ENCODE results near the gene ADGRD1.

- no peak for TF ChIP-seq CTCF (IDR thresholded peaks at IDR 0.05; ENCODE audit: low read depth, low read length, poor library complexity, severe bottlenecking)
- TF ChIP-seq EZH2phosphoT487 (IDR thresholded peaks at IDR 0.05; ENCODE audit: borderline replicate concordance, low read length): no peak
These were observed 21.4 kb upstream of the ADGRD1 start for GRCh38 chr12:130932061-130932930.
